Panc1 (cell line): ENCODE results near the gene SPATA24. TPM values are rescaled to one million over a fixed set of nuclear protein-coding genes. Genes with fewer than 3 reads are reported as not detected.
"Not testable (repeated sequence)": the region's sequence is repeated elsewhere in the genome, so short reads cannot be mapped to it uniquely, and the experiment has no call there.

Source experiments
- ATAC-seq: fragments of 200-7000 bp; cut with Tn5 transposase; 2 replicates; pipeline ENCODE4 v1.9.1; 2020; ENCODE audit warnings: mild to moderate bottlenecking, moderate library complexity
- BruUV-seq: library from RNA; stranded (reverse); fragments of 400-500 nt; replicated peaks from 2 replicates; lab custom pipeline; 2021; lab: Mats Ljungman, UMichigan
- CTCF ChIA-PET: fragments of 300-600 bp; sonication (Branson Sonifier 250); formaldehyde crosslinking; loops from one replicate; lab custom pipeline; 2022; ENCODE audit warnings: antibody characterized with exemption; lab: Charles Lee
- POLR2A ChIA-PET: fragments of 300-600 bp; sonication (Branson Sonifier 250); formaldehyde crosslinking; loops from one replicate; lab custom pipeline; 2022; ENCODE audit warnings: antibody characterized with exemption; lab: Charles Lee
- DNase-seq: peaks from one replicate; pipeline ENCODE4 v3.0.0-alpha.2; 2010; ENCODE audit warnings: low read depth, low spot score
- H3K27ac ChIP-seq: 2 replicates; pipeline ENCODE4 v1.5.1; 2011; ENCODE audit warnings: mild to moderate bottlenecking, low read length, inconsistent platforms
- H3K27me3 ChIP-seq: fragments of 200-500 bp; sonication (Bioruptor generic); 2 replicates; pipeline ENCODE4 v1.6.0; 2014; ENCODE audit warnings: low read length, inconsistent platforms; ENCODE audit not compliant: control insufficient read depth, insufficient read depth
- H3K36me3 ChIP-seq: fragments of 200-500 bp; sonication (Bioruptor generic); 2 replicates; pipeline ENCODE4 v1.5.1; 2014; ENCODE audit warnings: inconsistent platforms, mild to moderate bottlenecking, low read length, moderate library complexity; ENCODE audit not compliant: control insufficient read depth, insufficient read depth
- H3K4me1 ChIP-seq: 2 replicates; pipeline ENCODE4 v1.5.1; 2011; ENCODE audit warnings: inconsistent platforms, mild to moderate bottlenecking, low read length, moderate library complexity; ENCODE audit not compliant: control insufficient read depth, insufficient read depth
- H3K4me3 ChIP-seq, 2 experiments: 2 replicates each; pipeline ENCODE4 v1.5.1; 2011 to 2012; ENCODE audit warnings: low read depth in 2 of 2, low read length in 2 of 2, mild to moderate bottlenecking in 2 of 2, inconsistent platforms in 1 of 2, moderate library complexity in 1 of 2
- H3K9me3 ChIP-seq: fragments of 200-500 bp; sonication (Bioruptor generic); 2 replicates; pipeline ENCODE4 v1.5.1; 2014; ENCODE audit warnings: low read depth, mild to moderate bottlenecking, inconsistent platforms, low read length, moderate library complexity; ENCODE audit not compliant: control insufficient read depth, insufficient read depth
- CTCF ChIP-seq: fragments of 450-650 bp; IDR thresholded peaks from 2 replicates; pipeline ENCODE4 v1.5.1; 2017; ENCODE audit warnings: mild to moderate bottlenecking
- POLR2AphosphoS5 ChIP-seq: IDR thresholded peaks from 2 replicates; pipeline ENCODE4 v1.6.1; 2012; ENCODE audit warnings: mild to moderate bottlenecking, low read depth, low read length, moderate library complexity
- REST ChIP-seq, 2 experiments: IDR thresholded peaks; 2 replicates each; pipeline ENCODE4 v1.6.1; 2011 to 2012; ENCODE audit warnings: low read depth in 2 of 2, control low read depth in 1 of 2, low read length in 1 of 2, mild to moderate bottlenecking in 1 of 2, moderate library complexity in 1 of 2; ENCODE audit not compliant: insufficient read depth in 1 of 2
- SIN3A ChIP-seq: IDR thresholded peaks from 2 replicates; pipeline ENCODE4 v1.6.1; 2012; ENCODE audit warnings: low read depth, mild to moderate bottlenecking, low read length, moderate library complexity, borderline replicate concordance; ENCODE audit not compliant: insufficient read depth
- TCF7L2 ChIP-seq: IDR thresholded peaks from 2 replicates; pipeline ENCODE4 v1.6.1; 2011; ENCODE audit warnings: mild to moderate bottlenecking, low read depth, low read length, inconsistent platforms
- in situ Hi-C: cut with HindIII; loops from 2 replicates; pipeline ENCODE4 v1.10.0; 2016; ENCODE audit warnings: low sequenced_read_pairs, low pct_unique_long_range_greater_than_20kb
- intact Hi-C: fragments of 100-400 bp; cut with micrococcal nuclease; formaldehyde crosslinking; loops from one replicate; pipeline ENCODE4 v1.10.0; 2022; ENCODE audit not compliant: unreplicated experiment
- total RNA-seq: library from RNA; stranded (reverse); gene quantifications from one replicate; pipeline ENCODE4 v1.2.1, GENCODE V29; 2021; ENCODE audit not compliant: unreplicated experiment

Gene SPATA24
- total RNA-seq, 1 experiment from 2014 or later = 5.5 TPM

GRCh38 chr5:139410121-139410992 lies 6.5 kb upstream of the SPATA24 start:
- no peak for DNase-seq
- Histone ChIP-seq H3K36me3 (no peaks in the 10 kb centered on the region), H3K4me1 (no peaks in the 10 kb centered on the region), H3K9me3 (no peaks in the 10 kb centered on the region), H3K4me3 (no peak overlapping the region), H3K27ac (no peak overlapping the region), H3K27me3 (no peaks in the 10 kb centered on the region)
- ChIA-PET POLR2A (no interaction called here), CTCF (interaction anchor here (0.5 kb wide), 1 partner anchor 122 kb away, joined by 5 read pairs; no protein-coding TSS in a partner anchor)
- in situ Hi-C loops = loop anchor here (25.0 kb wide), 1 partner anchor 102 kb away; no protein-coding TSS in a partner anchor
- TF ChIP-seq POLR2AphosphoS5 = no peak
- TF ChIP-seq CTCF = no peak
- no peak for TF ChIP-seq SIN3A
- TF ChIP-seq TCF7L2 = no peak
- TF ChIP-seq REST (IDR thresholded peaks at IDR 0.05; ENCODE audit: insufficient read depth in 1 of 2, low read depth in 2 of 2, low read length in 1 of 2) = no peak
- no peak for ATAC-seq
- no TSS peak for BruUV-seq
- intact Hi-C loops = no loop called here

GRCh38 chr5:139409116-139409515 lies 5.2 kb upstream of the SPATA24 start:
- H3K9me3 ChIP-seq, POLR2A ChIA-PET, H3K27ac ChIP-seq, ATAC-seq, intact Hi-C loops, DNase-seq, BruUV-seq, H3K4me1 ChIP-seq, H3K27me3 ChIP-seq, CTCF ChIA-PET, H3K4me3 ChIP-seq, H3K36me3 ChIP-seq: not testable (repeated sequence)
- in situ Hi-C loops = loop anchor here (25.0 kb wide), 1 partner anchor 103 kb away; no protein-coding TSS in a partner anchor

- no peak for DNase-seq
- intact Hi-C loops (no loop called here), in situ Hi-C loops (loop anchor here (25.0 kb wide), 1 partner anchor 104 kb away; no protein-coding TSS in a partner anchor)
- ATAC-seq = no peak
- ChIA-PET CTCF (interaction anchor here (0.6 kb wide), 1 partner anchor 189 kb away, joined by 6 read pairs; no protein-coding TSS in a partner anchor), POLR2A (no interaction called here)
- no peaks in the 10 kb centered on the region for H3K36me3 ChIP-seq
- no TSS peak for BruUV-seq
- peaks cover 9% of the 10 kb centered on the region for H3K4me1 ChIP-seq
- H3K9me3 ChIP-seq = no peaks in the 10 kb centered on the region
- no peaks in the 10 kb centered on the region for H3K27me3 ChIP-seq
- TF ChIP-seq POLR2AphosphoS5 = no peak
- TF ChIP-seq CTCF = no peak
- no peak for TF ChIP-seq REST (IDR thresholded peaks at IDR 0.05; ENCODE audit: insufficient read depth in 1 of 2, low read depth in 2 of 2, low read length in 1 of 2)
- no peak overlapping the region for H3K27ac ChIP-seq
- H3K4me3 ChIP-seq = no peak overlapping the region
Observed at GRCh38 chr5:139408191-139408590, 4.3 kb upstream of the SPATA24 start.
